ENCODE data around the gene CA4.
A peak's percentile ranks its signal among the peaks of the same experiment; 100 is the strongest.

GRCh38 chr17:60167065-60167741 is 17.4 kb downstream of the CA4 start:
- TF ChIP-seq POLR2A (IDR thresholded peaks at IDR 0.05) (no peak), POLR2AphosphoS5 (IDR thresholded peaks at IDR 0.05) (peak in 1 of 3 donors; percentile 6)
- TF ChIP-seq, protein P1, sequence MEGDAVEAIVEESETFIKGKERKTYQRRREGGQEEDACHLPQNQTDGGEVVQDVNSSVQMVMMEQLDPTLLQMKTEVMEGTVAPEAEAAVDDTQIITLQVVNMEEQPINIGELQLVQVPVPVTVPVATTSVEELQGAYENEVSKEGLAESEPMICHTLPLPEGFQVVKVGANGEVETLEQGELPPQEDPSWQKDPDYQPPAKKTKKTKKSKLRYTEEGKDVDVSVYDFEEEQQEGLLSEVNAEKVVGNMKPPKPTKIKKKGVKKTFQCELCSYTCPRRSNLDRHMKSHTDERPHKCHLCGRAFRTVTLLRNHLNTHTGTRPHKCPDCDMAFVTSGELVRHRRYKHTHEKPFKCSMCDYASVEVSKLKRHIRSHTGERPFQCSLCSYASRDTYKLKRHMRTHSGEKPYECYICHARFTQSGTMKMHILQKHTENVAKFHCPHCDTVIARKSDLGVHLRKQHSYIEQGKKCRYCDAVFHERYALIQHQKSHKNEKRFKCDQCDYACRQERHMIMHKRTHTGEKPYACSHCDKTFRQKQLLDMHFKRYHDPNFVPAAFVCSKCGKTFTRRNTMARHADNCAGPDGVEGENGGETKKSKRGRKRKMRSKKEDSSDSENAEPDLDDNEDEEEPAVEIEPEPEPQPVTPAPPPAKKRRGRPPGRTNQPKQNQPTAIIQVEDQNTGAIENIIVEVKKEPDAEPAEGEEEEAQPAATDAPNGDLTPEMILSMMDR (IDR thresholded peaks at IDR 0.05 in 8 of 11, conservative IDR thresholded peaks at IDR 0.05 in 3 of 11): no peak

Measured in spleen (tissue), 7 donors.